ENCODE results near the gene CMIP. TPM values are rescaled to one million over a fixed set of nuclear protein-coding genes. Genes with fewer than 3 reads are reported as not detected.

CMIP gene
- polyA plus RNA-seq, 1 donor from 2014 or later: 15.1 TPM

- Histone ChIP-seq H2AFZ (ENCODE audit: low read depth, low read length) (no peak overlapping the region), H3K36me3 (ENCODE audit: insufficient read depth, low read length) (no peaks in the 10 kb centered on the region), H3K79me2 (replicated peaks; ENCODE audit: insufficient read depth, low read length) (peaks cover 52% of the 10 kb centered on the region), H3K9me2 (ENCODE audit: insufficient read depth, low read length) (no peaks in the 10 kb centered on the region), H3K4me3 (ENCODE audit: low read length) (no peak overlapping the region), H4K20me1 (ENCODE audit: insufficient read depth) (peaks cover 4% of the 10 kb centered on the region), H3K4me2 (ENCODE audit: low read length) (no peak overlapping the region), H3K27ac (ENCODE audit: low read length) (peak overlapping the region; percentile 64), H3K27me3 (ENCODE audit: insufficient read depth, low read depth, low read length) (no peaks in the 10 kb centered on the region), H3F3A (ENCODE audit: insufficient read depth, low read length, poor library complexity, severe bottlenecking) (peaks cover 4% of the 10 kb centered on the region), H3K9me3 (ENCODE audit: low read length) (no peaks in the 10 kb centered on the region), H3K9ac (ENCODE audit: low read length) (peak overlapping the region; percentile 50)
- TF ChIP-seq TAF1 (IDR thresholded peaks at IDR 0.05; ENCODE audit: low read depth): no peak
- no peak for TF ChIP-seq EZH2 (IDR thresholded peaks at IDR 0.05; ENCODE audit: borderline replicate concordance, insufficient read depth, low read length, poor library complexity, severe bottlenecking)
- no peak for TF ChIP-seq EP300 (conservative IDR thresholded peaks at IDR 0.05; ENCODE audit: poor library complexity, severe bottlenecking)
- TF ChIP-seq MXI1 (conservative IDR thresholded peaks at IDR 0.05; ENCODE audit: poor library complexity, severe bottlenecking): no peak
- no peak for TF ChIP-seq SMC3 (conservative IDR thresholded peaks at IDR 0.05; ENCODE audit: poor library complexity)
- TF ChIP-seq, protein P1, sequence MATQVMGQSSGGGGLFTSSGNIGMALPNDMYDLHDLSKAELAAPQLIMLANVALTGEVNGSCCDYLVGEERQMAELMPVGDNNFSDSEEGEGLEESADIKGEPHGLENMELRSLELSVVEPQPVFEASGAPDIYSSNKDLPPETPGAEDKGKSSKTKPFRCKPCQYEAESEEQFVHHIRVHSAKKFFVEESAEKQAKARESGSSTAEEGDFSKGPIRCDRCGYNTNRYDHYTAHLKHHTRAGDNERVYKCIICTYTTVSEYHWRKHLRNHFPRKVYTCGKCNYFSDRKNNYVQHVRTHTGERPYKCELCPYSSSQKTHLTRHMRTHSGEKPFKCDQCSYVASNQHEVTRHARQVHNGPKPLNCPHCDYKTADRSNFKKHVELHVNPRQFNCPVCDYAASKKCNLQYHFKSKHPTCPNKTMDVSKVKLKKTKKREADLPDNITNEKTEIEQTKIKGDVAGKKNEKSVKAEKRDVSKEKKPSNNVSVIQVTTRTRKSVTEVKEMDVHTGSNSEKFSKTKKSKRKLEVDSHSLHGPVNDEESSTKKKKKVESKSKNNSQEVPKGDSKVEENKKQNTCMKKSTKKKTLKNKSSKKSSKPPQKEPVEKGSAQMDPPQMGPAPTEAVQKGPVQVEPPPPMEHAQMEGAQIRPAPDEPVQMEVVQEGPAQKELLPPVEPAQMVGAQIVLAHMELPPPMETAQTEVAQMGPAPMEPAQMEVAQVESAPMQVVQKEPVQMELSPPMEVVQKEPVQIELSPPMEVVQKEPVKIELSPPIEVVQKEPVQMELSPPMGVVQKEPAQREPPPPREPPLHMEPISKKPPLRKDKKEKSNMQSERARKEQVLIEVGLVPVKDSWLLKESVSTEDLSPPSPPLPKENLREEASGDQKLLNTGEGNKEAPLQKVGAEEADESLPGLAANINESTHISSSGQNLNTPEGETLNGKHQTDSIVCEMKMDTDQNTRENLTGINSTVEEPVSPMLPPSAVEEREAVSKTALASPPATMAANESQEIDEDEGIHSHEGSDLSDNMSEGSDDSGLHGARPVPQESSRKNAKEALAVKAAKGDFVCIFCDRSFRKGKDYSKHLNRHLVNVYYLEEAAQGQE (IDR thresholded peaks at IDR 0.05; ENCODE audit: borderline replicate concordance): no peak
- TF ChIP-seq RAD21 (conservative IDR thresholded peaks at IDR 0.05): no peak
- TF ChIP-seq POLR2AphosphoS5 (IDR thresholded peaks at IDR 0.05): no peak
- no peak for TF ChIP-seq CTCF (IDR thresholded peaks at IDR 0.05; ENCODE audit: poor library complexity, severe bottlenecking)
Measured at GRCh38 chr16:81554979-81555378, 110.4 kb downstream of the CMIP start.

DNA sequence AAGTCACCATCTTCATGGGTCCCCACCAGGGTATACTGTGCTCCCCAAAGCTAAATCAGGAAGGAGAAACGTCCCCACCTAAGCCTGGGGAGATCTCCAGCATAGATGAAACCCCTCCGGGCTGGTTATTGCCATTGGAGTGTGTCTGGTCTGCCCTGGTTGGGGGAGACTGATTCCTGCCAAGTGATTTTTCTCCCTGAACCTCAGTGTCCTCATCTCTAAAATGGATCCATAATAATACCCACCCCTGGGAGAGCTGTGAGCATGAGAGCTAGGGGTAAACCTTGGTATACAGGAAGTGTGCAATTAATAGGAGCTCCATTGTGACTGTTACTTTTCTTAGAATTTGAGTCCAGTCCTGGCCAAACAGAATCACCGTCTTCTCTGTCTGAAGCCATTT is 111.1 kb downstream of the CMIP start:
- H3K9me2 ChIP-seq (ENCODE audit: insufficient read depth, low read length): no peaks in the 10 kb centered on the region
- no peak overlapping the region for H3K4me3 ChIP-seq (ENCODE audit: low read length)
- H4K20me1 ChIP-seq (ENCODE audit: insufficient read depth): peaks cover 4% of the 10 kb centered on the region
- H2AFZ ChIP-seq (ENCODE audit: low read depth, low read length): no peak overlapping the region
- H3K9me3 ChIP-seq (ENCODE audit: low read length): no peaks in the 10 kb centered on the region
- peak overlapping the region; percentile 50 for H3K9ac ChIP-seq (ENCODE audit: low read length)
- TF ChIP-seq RAD21 (conservative IDR thresholded peaks at IDR 0.05) (no peak), EP300 (conservative IDR thresholded peaks at IDR 0.05; ENCODE audit: poor library complexity, severe bottlenecking) (no peak), CTCF (IDR thresholded peaks at IDR 0.05; ENCODE audit: poor library complexity, severe bottlenecking) (no peak), TAF1 (IDR thresholded peaks at IDR 0.05; ENCODE audit: low read depth) (no peak), MXI1 (conservative IDR thresholded peaks at IDR 0.05; ENCODE audit: poor library complexity, severe bottlenecking) (no peak), EZH2 (IDR thresholded peaks at IDR 0.05; ENCODE audit: borderline replicate concordance, insufficient read depth, low read length, poor library complexity, severe bottlenecking) (no peak), SMC3 (conservative IDR thresholded peaks at IDR 0.05; ENCODE audit: poor library complexity) (no peak), POLR2AphosphoS5 (IDR thresholded peaks at IDR 0.05) (no peak)
- TF ChIP-seq, protein P1 (IDR thresholded peaks at IDR 0.05; ENCODE audit: borderline replicate concordance): no peak
- H3K27me3 ChIP-seq (ENCODE audit: insufficient read depth, low read depth, low read length): no peaks in the 10 kb centered on the region
- H3K27ac ChIP-seq (ENCODE audit: low read length): peak overlapping the region; percentile 64
- no peaks in the 10 kb centered on the region for H3K36me3 ChIP-seq (ENCODE audit: insufficient read depth, low read length)
- H3F3A ChIP-seq (ENCODE audit: insufficient read depth, low read length, poor library complexity, severe bottlenecking): peaks cover 4% of the 10 kb centered on the region
- no peak overlapping the region for H3K4me2 ChIP-seq (ENCODE audit: low read length)
- peaks cover 46% of the 10 kb centered on the region for H3K79me2 ChIP-seq (replicated peaks; ENCODE audit: insufficient read depth, low read length)
